ENCODE results near the gene MYPOP. TPM values are rescaled to one million over a fixed set of nuclear protein-coding genes. Genes with fewer than 3 reads are reported as not detected.

MYPOP gene
- polyA plus RNA-seq, 3 donors = 0.08 to 5.9 (median 0.39) TPM

- no peak overlapping the region for H3K27ac Mint-ChIP-seq
- Histone ChIP-seq H3K27me3 (ENCODE audit: control insufficient read depth in 2 of 2, insufficient read depth in 2 of 2, low read length in 2 of 2) (peaks cover 13 to 38% of the 10 kb centered on the region in 2 donors), H3K36me3 (replicated peaks in 1 of 2; ENCODE audit: control insufficient read depth in 1 of 2, insufficient read depth in 2 of 2, low read length in 2 of 2) (no peaks in the 10 kb centered on the region), H3K79me2 (ENCODE audit: insufficient read depth, low read length) (no peaks in the 10 kb centered on the region), H3K4me2 (replicated peaks; ENCODE audit: extremely low read depth, low read length, poor library complexity, severe bottlenecking) (no peak overlapping the region), H3K4me3 (replicated peaks in 1 of 3; ENCODE audit: low read depth in 2 of 3, low read length in 3 of 3) (no peak overlapping the region), H3K9ac (ENCODE audit: insufficient read depth, low read length, poor library complexity, severe bottlenecking) (no peak overlapping the region), H3K4me1 (ENCODE audit: control insufficient read depth in 1 of 2, insufficient read depth in 2 of 2, low read length in 2 of 2) (no peaks in the 10 kb centered on the region), H3K27ac (ENCODE audit: low read depth in 1 of 2, low read length in 2 of 2) (no peak overlapping the region), H4K20me1 (ENCODE audit: insufficient read depth, low read length) (no peaks in the 10 kb centered on the region), H3K9me3 (replicated peaks in 1 of 2; ENCODE audit: control insufficient read depth in 1 of 2, insufficient read depth in 1 of 2, low read length in 2 of 2) (peaks cover 3 to 9% of the 10 kb centered on the region in 2 donors), H2AFZ (ENCODE audit: insufficient read depth, low read depth, low read length, poor library complexity, severe bottlenecking) (no peak overlapping the region)
- peak overlapping the region in 1 of 2 donors; percentile 77 for H3K4me3 Mint-ChIP-seq
- no peaks in the 10 kb centered on the region for H3K4me1 Mint-ChIP-seq
- peaks cover 26 to 80% (median 60%) of the 10 kb centered on the region in 3 donors for H3K27me3 Mint-ChIP-seq (ENCODE audit: low read depth in 3 of 3)
- 34% methylated on average over 63 of the region's 67 CpGs for WGBS (ENCODE audit: insufficient coverage)
- DNase-seq = no peak
- no peaks in the 10 kb centered on the region for H3K36me3 Mint-ChIP-seq
- no peak for TF ChIP-seq CTCF (IDR thresholded peaks at IDR 0.05)
- intact Hi-C loops (cut with micrococcal nuclease) = no loop called here
- H3K9me3 Mint-ChIP-seq = peaks cover 0 to 16% (median 10%) of the 10 kb centered on the region in 7 donors
These were observed 37.5 kb upstream of the MYPOP start for GRCh38 chr19:45939792-45940514.

- 61% methylated on average over 2 of the region's 3 CpGs for WGBS (ENCODE audit: insufficient coverage)
- no peaks in the 10 kb centered on the region for H3K36me3 Mint-ChIP-seq
- no peaks in the 10 kb centered on the region for H3K4me1 Mint-ChIP-seq
- no peak for TF ChIP-seq CTCF (IDR thresholded peaks at IDR 0.05)
- peaks cover 3 to 9% of the 10 kb centered on the region in 2 donors for H3K9me3 ChIP-seq (replicated peaks in 1 of 2; ENCODE audit: control insufficient read depth in 1 of 2, insufficient read depth in 1 of 2, low read length in 2 of 2)
- no peak overlapping the region for H3K27ac Mint-ChIP-seq
- H3K79me2 ChIP-seq (ENCODE audit: insufficient read depth, low read length) = no peaks in the 10 kb centered on the region
- H3K9ac ChIP-seq (ENCODE audit: insufficient read depth, low read length, poor library complexity, severe bottlenecking) = no peak overlapping the region
- H3K9me3 Mint-ChIP-seq = peaks cover 0 to 17% (median 10%) of the 10 kb centered on the region in 7 donors
- no peak overlapping the region for H2AFZ ChIP-seq (ENCODE audit: insufficient read depth, low read depth, low read length, poor library complexity, severe bottlenecking)
- DNase-seq = no peak
- peaks cover 13 to 35% of the 10 kb centered on the region in 2 donors for H3K27me3 ChIP-seq (ENCODE audit: control insufficient read depth in 2 of 2, insufficient read depth in 2 of 2, low read length in 2 of 2)
- H3K4me3 ChIP-seq (replicated peaks in 1 of 3; ENCODE audit: low read depth in 2 of 3, low read length in 3 of 3) = no peak overlapping the region
- no peak overlapping the region for H3K4me2 ChIP-seq (replicated peaks; ENCODE audit: extremely low read depth, low read length, poor library complexity, severe bottlenecking)
- peak overlapping the region in 1 of 2 donors; percentile 13 for H3K4me3 Mint-ChIP-seq
- intact Hi-C loops (cut with micrococcal nuclease) = no loop called here
- H3K4me1 ChIP-seq (ENCODE audit: control insufficient read depth in 1 of 2, insufficient read depth in 2 of 2, low read length in 2 of 2) = no peaks in the 10 kb centered on the region
- peaks cover 27 to 74% (median 60%) of the 10 kb centered on the region in 3 donors for H3K27me3 Mint-ChIP-seq (ENCODE audit: low read depth in 3 of 3)
- H4K20me1 ChIP-seq (ENCODE audit: insufficient read depth, low read length) = no peaks in the 10 kb centered on the region
- no peaks in the 10 kb centered on the region for H3K36me3 ChIP-seq (replicated peaks in 1 of 2; ENCODE audit: control insufficient read depth in 1 of 2, insufficient read depth in 2 of 2, low read length in 2 of 2)
- H3K27ac ChIP-seq (ENCODE audit: low read depth in 1 of 2, low read length in 2 of 2) = no peak overlapping the region
These were observed 36.4 kb upstream of the MYPOP start for GRCh38 chr19:45938733-45939319.

Measured in CD14-positive monocyte (primary cell).